HepG2 (cell line): ENCODE measurements around the gene NMU. TPM values are rescaled to one million over a fixed set of nuclear protein-coding genes. Genes with fewer than 3 reads are reported as not detected.

Experiments used
- AKAP8 ChIP-seq: sonication (generic); formaldehyde crosslinking; IDR thresholded peaks from 2 replicates; pipeline ENCODE4 v1.5.1; 2020; ENCODE audit warnings: mild to moderate bottlenecking, missing genetic modification reagents
- HOXA9 ChIP-seq: sonication (generic); formaldehyde crosslinking; IDR thresholded peaks from 2 replicates; pipeline ENCODE4 v1.8.1; 2022; ENCODE audit warnings: missing genetic modification reagents, mild to moderate bottlenecking, moderate library complexity, borderline replicate concordance
- ISX ChIP-seq: sonication (generic); formaldehyde crosslinking; conservative IDR thresholded peaks from 2 replicates; pipeline ENCODE4 v1.5.0; 2020; ENCODE audit warnings: missing genetic modification reagents
- KLF16 ChIP-seq, 2 experiments: sonication (generic) in 1 of 2; formaldehyde crosslinking in 1 of 2; IDR thresholded peaks; 2 replicates each; pipeline versions ENCODE4 v1.6.1 to v1.8.0; 2016 to 2023; ENCODE audit warnings: missing genetic modification reagents in 2 of 2, missing compliant biosample characterization in 1 of 2
- MED1 ChIP-seq: sonication (generic); formaldehyde crosslinking; IDR thresholded peaks from 2 replicates; pipeline ENCODE4 v1.4.0; 2020; ENCODE audit warnings: missing genetic modification reagents
- PHF20 ChIP-seq: sonication (generic); formaldehyde crosslinking; IDR thresholded peaks from 2 replicates; pipeline ENCODE4 v1.5.0; 2020; ENCODE audit warnings: mild to moderate bottlenecking, missing genetic modification reagents
- PLSCR1 ChIP-seq: sonication (generic); formaldehyde crosslinking; IDR thresholded peaks from 2 replicates; pipeline ENCODE4 v1.5.0; 2020; ENCODE audit warnings: missing genetic modification reagents, mild to moderate bottlenecking, borderline replicate concordance
- PREB ChIP-seq: sonication (generic); formaldehyde crosslinking; IDR thresholded peaks from 2 replicates; pipeline ENCODE4 v1.4.0; 2020; ENCODE audit warnings: missing genetic modification reagents
- THRA ChIP-seq: sonication (generic); formaldehyde crosslinking; IDR thresholded peaks from 2 replicates; pipeline ENCODE4 v1.4.0; 2020; ENCODE audit warnings: missing genetic modification reagents, borderline replicate concordance
- THYN1 ChIP-seq: sonication (generic); formaldehyde crosslinking; IDR thresholded peaks from 2 replicates; pipeline ENCODE4 v1.8.1; 2023; ENCODE audit warnings: low read depth, mild to moderate bottlenecking, moderate library complexity, missing genetic modification reagents, borderline replicate concordance
- TOE1 ChIP-seq: sonication (generic); formaldehyde crosslinking; IDR thresholded peaks from 2 replicates; pipeline ENCODE4 v1.4.0; 2020; ENCODE audit warnings: mild to moderate bottlenecking, missing genetic modification reagents
- TRAFD1 ChIP-seq: sonication (generic); formaldehyde crosslinking; IDR thresholded peaks from 2 replicates; pipeline ENCODE4 v1.5.1; 2020; ENCODE audit warnings: missing genetic modification reagents, mild to moderate bottlenecking, borderline replicate concordance
- TRIM22 ChIP-seq: fragments of 450-650 bp; IDR thresholded peaks from 2 replicates; pipeline ENCODE4 v1.6.1; 2017
- ZFP36L2 ChIP-seq: sonication (generic); formaldehyde crosslinking; IDR thresholded peaks from 2 replicates; pipeline ENCODE4 v1.4.0; 2020; ENCODE audit warnings: missing genetic modification reagents
- ZFY ChIP-seq: sonication (generic); formaldehyde crosslinking; IDR thresholded peaks from 2 replicates; pipeline ENCODE4 v1.4.0; 2020; ENCODE audit warnings: missing genetic modification reagents
- ZMYM3 ChIP-seq: sonication (generic); formaldehyde crosslinking; IDR thresholded peaks from 2 replicates; pipeline ENCODE4 v1.5.1; 2020; ENCODE audit warnings: mild to moderate bottlenecking, missing genetic modification reagents
- ZNF160 ChIP-seq: sonication (generic); formaldehyde crosslinking; IDR thresholded peaks from 2 replicates; pipeline ENCODE4 v1.8.0; 2022; ENCODE audit warnings: mild to moderate bottlenecking, inconsistent platforms, missing genetic modification reagents
- ZNF547 ChIP-seq: sonication (generic); formaldehyde crosslinking; IDR thresholded peaks from 2 replicates; pipeline ENCODE4 v1.5.1; 2020; ENCODE audit warnings: mild to moderate bottlenecking, missing genetic modification reagents
- ZNF597 ChIP-seq: sonication (generic); formaldehyde crosslinking; IDR thresholded peaks from 2 replicates; pipeline ENCODE4 v1.5.0; 2020; ENCODE audit warnings: missing genetic modification reagents
- ZNF761 ChIP-seq: sonication (generic); formaldehyde crosslinking; conservative IDR thresholded peaks from 2 replicates; pipeline ENCODE4 v1.4.0; 2020; ENCODE audit warnings: mild to moderate bottlenecking, missing genetic modification reagents
- ZNF766 ChIP-seq: sonication (generic); formaldehyde crosslinking; IDR thresholded peaks from 2 replicates; pipeline ENCODE4 v1.5.0; 2020; ENCODE audit warnings: missing genetic modification reagents, borderline replicate concordance
- polyA plus RNA-seq, 8 experiments: library from polyadenylated mRNA; depleted of rRNA in 3 of 8; stranded (reverse) in 7 of 8; unstranded in 1 of 8; fragments of >200 nt; fragmentation: Illumina TruSeq in 4 of 8; extraction: Trizol in 4 of 8; gene quantifications; 2 replicates each; pipeline versions ENCODE4 v1.2.1 to v1.2.3, GENCODE V29; 2011 to 2016; ENCODE audit warnings: low read depth in 4 of 8, missing spikeins in 1 of 8, mixed read lengths in 1 of 8; ENCODE audit not compliant: insufficient read depth in 1 of 8
- total RNA-seq, 5 experiments: library from RNA; depleted of rRNA; stranded (reverse); fragments of >200 nt; fragmentation: Illumina TruSeq; extraction: Trizol; gene quantifications; 2 replicates each; pipeline ENCODE4 v1.2.3, GENCODE V29; 2016; ENCODE audit warnings: low read depth in 1 of 5

Gene NMU
- total and polyA plus RNA-seq, 2 of the 13 experiments (the other 11 are each of a cell fraction or from before 2014, with no cell fraction given), result not detected

GRCh38 chr4:55546756-55547465 is 89.2 kb downstream of the NMU start, which contains the start of gene CLOCK (continued):
- TF ChIP-seq THRA (CRISPR knock-in tag) (no peak), ZMYM3 (CRISPR knock-in tag) (peak; percentile 19; the same call in 1 of the 2 replicates), ISX (no peak), TRAFD1 (CRISPR knock-in tag) (no peak), ZNF160 (no peak), ZNF547 (peak; percentile 90), KLF16 (CRISPR knock-in tag; IDR thresholded peaks at IDR 0.05) (peak in 1 of 2 experiments; percentile 54; a peak in 2 of 4 replicates), ZNF766 (CRISPR knock-in tag) (no peak), AKAP8 (CRISPR knock-in tag) (no peak), PHF20 (CRISPR knock-in tag) (no peak), ZFP36L2 (CRISPR knock-in tag) (no peak), MED1 (CRISPR knock-in tag) (peak; percentile 43; the same call in 1 of the 2 replicates), ZFY (CRISPR knock-in tag) (peak; percentile 54), PREB (no peak), TRIM22 (no peak), TOE1 (CRISPR knock-in tag) (no peak), HOXA9 (CRISPR knock-in tag) (no peak), ZNF597 (no peak; the same call in 1 of the 2 replicates), ZNF761 (CRISPR knock-in tag) (no peak), PLSCR1 (CRISPR knock-in tag) (no peak), THYN1 (CRISPR knock-in tag) (0 out of 2 replicates have a peak, but pooled peaks have one; percentile 54)
